Measurements from ENCODE around the gene PCDHA7.
"Not testable (repeated sequence)": the region's sequence is repeated elsewhere in the genome, so short reads cannot be mapped to it uniquely, and the experiment has no call there.

PCDHA7 gene

DNA sequence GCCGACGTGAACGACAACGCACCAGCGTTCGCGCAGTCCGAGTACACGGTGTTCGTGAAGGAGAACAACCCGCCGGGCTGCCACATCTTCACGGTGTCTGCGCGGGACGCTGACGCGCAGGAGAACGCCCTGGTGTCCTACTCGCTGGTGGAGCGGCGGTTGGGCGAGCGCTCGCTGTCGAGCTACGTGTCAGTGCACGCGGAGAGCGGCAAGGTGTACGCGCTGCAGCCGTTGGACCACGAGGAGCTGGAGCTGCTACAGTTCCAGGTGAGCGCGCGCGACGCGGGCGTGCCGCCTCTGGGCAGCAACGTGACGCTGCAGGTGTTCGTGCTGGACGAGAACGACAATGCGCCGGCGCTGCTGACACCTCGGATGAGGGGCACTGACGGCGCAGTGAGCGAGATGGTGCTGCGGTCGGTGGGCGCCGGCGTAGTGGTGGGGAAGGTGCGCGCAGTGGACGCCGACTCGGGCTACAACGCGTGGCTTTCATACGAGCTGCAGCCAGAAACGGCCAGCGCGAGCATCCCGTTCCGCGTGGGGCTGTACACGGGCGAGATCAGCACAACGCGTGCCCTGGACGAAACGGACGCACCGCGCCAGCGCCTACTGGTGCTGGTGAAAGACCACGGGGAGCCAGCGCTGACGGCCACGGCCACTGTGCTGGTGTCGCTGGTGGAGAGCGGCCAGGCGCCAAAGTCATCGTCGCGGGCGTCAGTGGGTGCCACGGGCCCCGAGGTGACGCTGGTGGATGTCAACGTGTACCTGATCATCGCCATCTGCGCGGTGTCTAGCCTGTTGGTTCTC is 16.0 kb downstream of the PCDHA7 start:
- H3K4me1 ChIP-seq (ENCODE audit: control insufficient read depth, insufficient read depth, low read length); H3K4me3 ChIP-seq (ENCODE audit: low read length); H3K9me3 ChIP-seq (ENCODE audit: control insufficient read depth, low read length); H3K27me3 ChIP-seq (replicated peaks; ENCODE audit: control insufficient read depth, insufficient read depth, low read length); H3K9ac ChIP-seq (ENCODE audit: low read length); DNase-seq (ENCODE audit: low read depth); H3K36me3 ChIP-seq (ENCODE audit: control insufficient read depth, insufficient read depth, low read length, severe bottlenecking): not testable (repeated sequence)

DNA sequence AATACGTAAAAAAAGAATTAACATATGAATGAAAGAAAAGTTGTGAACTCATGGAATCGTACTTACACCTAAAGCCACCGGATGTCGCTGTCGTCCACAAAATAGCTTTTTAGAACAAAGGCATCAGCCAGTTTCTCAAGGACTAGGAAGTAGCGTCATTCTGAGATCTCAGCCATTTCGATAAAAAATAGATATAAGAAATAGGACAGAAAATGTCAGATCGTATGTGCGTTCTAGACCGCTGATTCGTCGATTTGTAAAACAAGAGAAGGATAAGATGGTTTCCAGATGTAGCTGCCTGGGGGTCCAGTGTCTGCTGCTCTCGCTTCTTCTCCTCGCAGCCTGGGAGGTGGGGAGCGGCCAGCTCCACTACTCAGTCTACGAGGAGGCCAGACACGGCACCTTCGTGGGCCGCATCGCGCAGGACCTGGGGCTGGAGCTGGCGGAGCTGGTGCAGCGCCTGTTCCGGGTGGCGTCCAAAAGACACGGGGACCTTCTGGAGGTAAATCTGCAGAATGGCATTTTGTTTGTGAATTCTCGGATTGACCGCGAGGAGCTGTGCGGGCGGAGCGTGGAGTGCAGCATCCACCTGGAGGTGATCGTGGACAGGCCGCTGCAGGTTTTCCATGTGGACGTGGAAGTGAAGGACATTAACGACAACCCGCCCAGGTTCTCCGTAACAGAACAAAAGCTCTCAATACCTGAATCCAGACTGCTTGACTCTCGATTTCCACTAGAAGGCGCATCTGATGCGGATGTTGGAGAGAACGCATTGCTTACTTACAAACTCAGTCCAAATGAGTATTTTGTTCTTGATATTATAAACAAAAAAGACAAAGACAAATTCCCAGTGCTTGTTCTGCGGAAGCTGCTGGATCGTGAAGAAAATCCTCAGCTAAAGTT is 22.0 kb downstream of the PCDHA7 start, which contains the start of gene PCDHA10:
TSS of gene PCDHA10 (plus strand) at position 126 of the 903 bp plus-strand sequence. CDS start at position 278, 152 bp downstream.
- no peak for DNase-seq (ENCODE audit: low read depth)
- Histone ChIP-seq H3K9me3 (ENCODE audit: control insufficient read depth, low read length) (peaks cover 3% of the 10 kb centered on the region), H3K36me3 (ENCODE audit: control insufficient read depth, insufficient read depth, low read length, severe bottlenecking) (no peaks in the 10 kb centered on the region), H3K4me1 (ENCODE audit: control insufficient read depth, insufficient read depth, low read length) (no peaks in the 10 kb centered on the region), H3K9ac (ENCODE audit: low read length) (no peak within 1 kb of the TSS), H3K4me3 (ENCODE audit: low read length) (no peak within 1 kb of the TSS), H3K27me3 (replicated peaks; ENCODE audit: control insufficient read depth, insufficient read depth, low read length) (no peaks in the 10 kb centered on the region)

GRCh38 chr5:140857177-140857986 is 23.3 kb downstream of the PCDHA7 start:
- H3K4me3 ChIP-seq (ENCODE audit: low read length), result no peak overlapping the region
- no peak for DNase-seq (ENCODE audit: low read depth)
- H3K27me3 ChIP-seq (replicated peaks; ENCODE audit: control insufficient read depth, insufficient read depth, low read length), result no peaks in the 10 kb centered on the region
- no peaks in the 10 kb centered on the region for H3K4me1 ChIP-seq (ENCODE audit: control insufficient read depth, insufficient read depth, low read length)
- peaks cover 15% of the 10 kb centered on the region for H3K9me3 ChIP-seq (ENCODE audit: control insufficient read depth, low read length)
- no peak overlapping the region for H3K9ac ChIP-seq (ENCODE audit: low read length)
- H3K36me3 ChIP-seq (ENCODE audit: control insufficient read depth, insufficient read depth, low read length, severe bottlenecking), result no peaks in the 10 kb centered on the region

GRCh38 chr5:140857987-140858240 is 23.8 kb downstream of the PCDHA7 start:
- DNase-seq (ENCODE audit: low read depth), result no peak
- no peak overlapping the region for H3K9ac ChIP-seq (ENCODE audit: low read length)

GRCh38 chr5:140862441-140863295 is 28.6 kb downstream of the PCDHA7 start:
- Histone ChIP-seq H3K4me3 (ENCODE audit: low read length) (no peak overlapping the region), H3K36me3 (ENCODE audit: control insufficient read depth, insufficient read depth, low read length, severe bottlenecking) (no peaks in the 10 kb centered on the region), H3K9ac (ENCODE audit: low read length) (no peak overlapping the region), H3K9me3 (ENCODE audit: control insufficient read depth, low read length) (peaks cover 29% of the 10 kb centered on the region), H3K4me1 (ENCODE audit: control insufficient read depth, insufficient read depth, low read length) (no peaks in the 10 kb centered on the region), H3K27me3 (replicated peaks; ENCODE audit: control insufficient read depth, insufficient read depth, low read length) (no peaks in the 10 kb centered on the region)
- no peak for DNase-seq (ENCODE audit: low read depth)

More at GRCh38 chr5:140857987-140858240, 23.8 kb downstream of the PCDHA7 start:
- Histone ChIP-seq H3K9me3 (ENCODE audit: control insufficient read depth, low read length) (peaks cover 19% of the 10 kb centered on the region), H3K36me3 (ENCODE audit: control insufficient read depth, insufficient read depth, low read length, severe bottlenecking) (no peaks in the 10 kb centered on the region), H3K4me3 (ENCODE audit: low read length) (no peak overlapping the region), H3K27me3 (replicated peaks; ENCODE audit: control insufficient read depth, insufficient read depth, low read length) (no peaks in the 10 kb centered on the region), H3K4me1 (ENCODE audit: control insufficient read depth, insufficient read depth, low read length) (no peaks in the 10 kb centered on the region)

- Histone ChIP-seq H3K9ac (ENCODE audit: low read length) (no peak within 1 kb of the TSS), H3K36me3 (ENCODE audit: control insufficient read depth, insufficient read depth, low read length, severe bottlenecking) (no peaks in the 10 kb centered on the region), H3K9me3 (ENCODE audit: control insufficient read depth, low read length) (peaks cover 30% of the 10 kb centered on the region), H3K4me3 (ENCODE audit: low read length) (no peak within 1 kb of the TSS), H3K4me1 (ENCODE audit: control insufficient read depth, insufficient read depth, low read length) (no peaks in the 10 kb centered on the region), H3K27me3 (replicated peaks; ENCODE audit: control insufficient read depth, insufficient read depth, low read length) (no peaks in the 10 kb centered on the region)
- DNase-seq (ENCODE audit: low read depth), result peak; percentile 8
Observed at GRCh38 chr5:140868721-140869554, 34.9 kb downstream of the PCDHA7 start, which contains the start of gene PCDHA11. TSS of gene PCDHA11 (plus strand) at chr5:140868957. CDS start at chr5:140869104, 147 bp downstream.

DNA sequence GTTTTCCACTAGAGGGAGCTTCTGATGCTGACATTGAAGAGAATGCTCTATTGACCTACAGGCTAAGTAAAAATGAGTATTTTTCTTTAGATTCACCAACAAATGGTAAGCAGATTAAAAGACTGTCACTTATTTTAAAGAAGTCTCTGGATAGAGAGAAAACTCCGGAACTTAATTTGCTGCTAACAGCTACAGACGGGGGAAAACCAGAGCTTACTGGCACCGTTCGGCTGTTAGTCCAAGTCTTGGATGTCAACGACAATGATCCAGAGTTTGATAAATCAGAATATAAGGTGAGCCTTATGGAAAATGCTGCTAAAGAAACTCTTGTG is 35.5 kb downstream of the PCDHA7 start:
- H3K36me3 ChIP-seq (ENCODE audit: control insufficient read depth, insufficient read depth, low read length, severe bottlenecking), result no peaks in the 10 kb centered on the region
- no peak overlapping the region for H3K9ac ChIP-seq (ENCODE audit: low read length)
- no peak overlapping the region for H3K4me3 ChIP-seq (ENCODE audit: low read length)
- H3K9me3 ChIP-seq (ENCODE audit: control insufficient read depth, low read length), result peaks cover 24% of the 10 kb centered on the region
- no peak for DNase-seq (ENCODE audit: low read depth)
- H3K27me3 ChIP-seq (replicated peaks; ENCODE audit: control insufficient read depth, insufficient read depth, low read length), result no peaks in the 10 kb centered on the region
- H3K4me1 ChIP-seq (ENCODE audit: control insufficient read depth, insufficient read depth, low read length), result no peaks in the 10 kb centered on the region

- H3K27me3 ChIP-seq (replicated peaks; ENCODE audit: control insufficient read depth, insufficient read depth, low read length), result no peaks in the 10 kb centered on the region
- H3K36me3 ChIP-seq (ENCODE audit: control insufficient read depth, insufficient read depth, low read length, severe bottlenecking), result no peaks in the 10 kb centered on the region
- H3K4me3 ChIP-seq (ENCODE audit: low read length), result no peak overlapping the region
- H3K9ac ChIP-seq (ENCODE audit: low read length), result no peak overlapping the region
- peaks cover 22% of the 10 kb centered on the region for H3K9me3 ChIP-seq (ENCODE audit: control insufficient read depth, low read length)
- DNase-seq (ENCODE audit: low read depth), result no peak
- H3K4me1 ChIP-seq (ENCODE audit: control insufficient read depth, insufficient read depth, low read length), result no peaks in the 10 kb centered on the region
Observed at GRCh38 chr5:140870221-140871201, 36.4 kb downstream of the PCDHA7 start.
